ENCODE results near the gene OSM. TPM values are rescaled to one million over a fixed set of nuclear protein-coding genes. Genes with fewer than 3 reads are reported as not detected.
"Not testable (repeated sequence)": the region's sequence is repeated elsewhere in the genome, so short reads cannot be mapped to it uniquely, and the experiment has no call there.

Gene OSM
- polyA plus RNA-seq, 1 of the 3 experiments (the other 2 are of a cell fraction) = not detected

DNA sequence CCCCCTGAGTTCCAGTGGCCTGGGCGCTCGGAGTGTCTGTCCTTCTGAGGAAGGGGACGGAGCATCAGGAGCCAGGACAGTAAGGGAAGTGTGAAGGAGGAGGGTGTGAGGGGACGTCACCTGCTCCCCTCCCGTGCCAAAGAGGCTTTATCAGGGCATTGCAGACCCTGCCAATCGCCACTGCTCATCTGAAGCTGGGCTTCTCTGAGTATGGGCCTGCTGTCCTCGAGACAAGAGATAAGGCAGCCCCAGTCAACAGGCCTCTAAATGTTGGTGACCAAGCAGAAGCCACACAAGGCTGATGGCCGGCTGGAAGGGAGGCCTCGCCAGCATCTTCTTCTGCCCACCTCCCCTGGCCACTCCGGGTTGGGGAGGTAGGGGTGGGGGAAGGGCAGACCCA, 49.9 kb downstream of the OSM start:
- Histone ChIP-seq H3F3A (replicated peaks; ENCODE audit: insufficient read depth) (peaks cover 8% of the 10 kb centered on the region), H3K4me1 (ENCODE audit: control insufficient read depth in 1 of 2, insufficient read depth in 2 of 2, low read depth in 1 of 2, low read length in 1 of 2) (peaks cover 8 to 12% of the 10 kb centered on the region in 2 experiments; a peak in 3 of 4 replicates), H3K4me2 (no peak overlapping the region), H3K4me3 (ENCODE audit: low read depth in 2 of 2, low read length in 1 of 2) (no peak overlapping the region), H3K27me3 (ENCODE audit: insufficient read depth) (no peaks in the 10 kb centered on the region), H3K79me2 (ENCODE audit: insufficient read depth) (no peaks in the 10 kb centered on the region), H3K36me3 (replicated peaks in 1 of 2; ENCODE audit: control insufficient read depth in 1 of 2, insufficient read depth in 2 of 2, low read length in 1 of 2) (no peaks in the 10 kb centered on the region), H4K20me1 (ENCODE audit: insufficient read depth) (no peaks in the 10 kb centered on the region), H3K27ac (ENCODE audit: low read depth in 2 of 2, low read length in 1 of 2) (no peak overlapping the region), H3K9ac (no peak overlapping the region), H2AFZ (ENCODE audit: low read depth) (no peak overlapping the region), H3K9me3 (no peaks in the 10 kb centered on the region), H3K9me2 (no peaks in the 10 kb centered on the region)
- DNase-seq = no peak
- CTCF ChIA-PET = no interaction called here
- POLR2A ChIA-PET = no interaction called here
- 91% methylated on average over 10 of the region's 10 CpGs for WGBS (ENCODE audit: low lambda C conversion rate)
- TF ChIP-seq RCOR1 (IDR thresholded peaks at IDR 0.05; ENCODE audit: low read length) (no peak), NRF1 (IDR thresholded peaks at IDR 0.05; ENCODE audit: low read depth, low read length) (no peak), POLR2AphosphoS5 (IDR thresholded peaks at IDR 0.05; ENCODE audit: low read depth, low read length) (no peak), RXRA (IDR thresholded peaks at IDR 0.05; ENCODE audit: borderline replicate concordance, low read depth) (no peak), CHD2 (IDR thresholded peaks at IDR 0.05; ENCODE audit: low read length, partially characterized antibody) (no peak), FOXJ3 (CRISPR knock-in tag; IDR thresholded peaks at IDR 0.05) (no peak), FOSL2 (IDR thresholded peaks at IDR 0.05; ENCODE audit: borderline replicate concordance, low read depth) (no peak), TAF1 (IDR thresholded peaks at IDR 0.05; ENCODE audit: borderline replicate concordance, low read depth, low read length) (no peak), JUND (IDR thresholded peaks at IDR 0.05) (no peak), MEF2A (IDR thresholded peaks at IDR 0.05; ENCODE audit: borderline replicate concordance, low read depth) (no peak), TEAD4 (IDR thresholded peaks at IDR 0.05; ENCODE audit: borderline replicate concordance, insufficient read depth) (no peak), RAD21 (IDR thresholded peaks at IDR 0.05; ENCODE audit: low read length) (no peak), SIN3A (IDR thresholded peaks at IDR 0.05; ENCODE audit: borderline replicate concordance, low read depth, low read length) (no peak), YY1 (IDR thresholded peaks at IDR 0.05; ENCODE audit: low read depth) (no peak), ELF1 (IDR thresholded peaks at IDR 0.05) (no peak), GABPA (IDR thresholded peaks at IDR 0.05; ENCODE audit: low read depth) (no peak)
- TF ChIP-seq, protein P1, sequence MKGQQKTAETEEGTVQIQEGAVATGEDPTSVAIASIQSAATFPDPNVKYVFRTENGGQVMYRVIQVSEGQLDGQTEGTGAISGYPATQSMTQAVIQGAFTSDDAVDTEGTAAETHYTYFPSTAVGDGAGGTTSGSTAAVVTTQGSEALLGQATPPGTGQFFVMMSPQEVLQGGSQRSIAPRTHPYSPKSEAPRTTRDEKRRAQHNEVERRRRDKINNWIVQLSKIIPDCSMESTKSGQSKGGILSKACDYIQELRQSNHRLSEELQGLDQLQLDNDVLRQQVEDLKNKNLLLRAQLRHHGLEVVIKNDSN (IDR thresholded peaks at IDR 0.05; ENCODE audit: borderline replicate concordance, low read depth) = no peak
- TF ChIP-seq, protein P2, sequence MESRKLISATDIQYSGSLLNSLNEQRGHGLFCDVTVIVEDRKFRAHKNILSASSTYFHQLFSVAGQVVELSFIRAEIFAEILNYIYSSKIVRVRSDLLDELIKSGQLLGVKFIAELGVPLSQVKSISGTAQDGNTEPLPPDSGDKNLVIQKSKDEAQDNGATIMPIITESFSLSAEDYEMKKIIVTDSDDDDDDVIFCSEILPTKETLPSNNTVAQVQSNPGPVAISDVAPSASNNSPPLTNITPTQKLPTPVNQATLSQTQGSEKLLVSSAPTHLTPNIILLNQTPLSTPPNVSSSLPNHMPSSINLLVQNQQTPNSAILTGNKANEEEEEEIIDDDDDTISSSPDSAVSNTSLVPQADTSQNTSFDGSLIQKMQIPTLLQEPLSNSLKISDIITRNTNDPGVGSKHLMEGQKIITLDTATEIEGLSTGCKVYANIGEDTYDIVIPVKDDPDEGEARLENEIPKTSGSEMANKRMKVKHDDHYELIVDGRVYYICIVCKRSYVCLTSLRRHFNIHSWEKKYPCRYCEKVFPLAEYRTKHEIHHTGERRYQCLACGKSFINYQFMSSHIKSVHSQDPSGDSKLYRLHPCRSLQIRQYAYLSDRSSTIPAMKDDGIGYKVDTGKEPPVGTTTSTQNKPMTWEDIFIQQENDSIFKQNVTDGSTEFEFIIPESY (IDR thresholded peaks at IDR 0.05; ENCODE audit: borderline replicate concordance, low read depth) = no peak
- TF ChIP-seq, protein P3, sequence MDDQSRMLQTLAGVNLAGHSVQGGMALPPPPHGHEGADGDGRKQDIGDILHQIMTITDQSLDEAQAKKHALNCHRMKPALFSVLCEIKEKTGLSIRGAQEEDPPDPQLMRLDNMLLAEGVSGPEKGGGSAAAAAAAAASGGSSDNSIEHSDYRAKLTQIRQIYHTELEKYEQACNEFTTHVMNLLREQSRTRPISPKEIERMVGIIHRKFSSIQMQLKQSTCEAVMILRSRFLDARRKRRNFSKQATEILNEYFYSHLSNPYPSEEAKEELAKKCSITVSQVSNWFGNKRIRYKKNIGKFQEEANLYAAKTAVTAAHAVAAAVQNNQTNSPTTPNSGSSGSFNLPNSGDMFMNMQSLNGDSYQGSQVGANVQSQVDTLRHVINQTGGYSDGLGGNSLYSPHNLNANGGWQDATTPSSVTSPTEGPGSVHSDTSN (IDR thresholded peaks at IDR 0.05) = no peak
- TF ChIP-seq, protein P4, sequence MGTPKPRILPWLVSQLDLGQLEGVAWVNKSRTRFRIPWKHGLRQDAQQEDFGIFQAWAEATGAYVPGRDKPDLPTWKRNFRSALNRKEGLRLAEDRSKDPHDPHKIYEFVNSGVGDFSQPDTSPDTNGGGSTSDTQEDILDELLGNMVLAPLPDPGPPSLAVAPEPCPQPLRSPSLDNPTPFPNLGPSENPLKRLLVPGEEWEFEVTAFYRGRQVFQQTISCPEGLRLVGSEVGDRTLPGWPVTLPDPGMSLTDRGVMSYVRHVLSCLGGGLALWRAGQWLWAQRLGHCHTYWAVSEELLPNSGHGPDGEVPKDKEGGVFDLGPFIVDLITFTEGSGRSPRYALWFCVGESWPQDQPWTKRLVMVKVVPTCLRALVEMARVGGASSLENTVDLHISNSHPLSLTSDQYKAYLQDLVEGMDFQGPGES (IDR thresholded peaks at IDR 0.05; ENCODE audit: low read depth, low read length) = no peak

DNA sequence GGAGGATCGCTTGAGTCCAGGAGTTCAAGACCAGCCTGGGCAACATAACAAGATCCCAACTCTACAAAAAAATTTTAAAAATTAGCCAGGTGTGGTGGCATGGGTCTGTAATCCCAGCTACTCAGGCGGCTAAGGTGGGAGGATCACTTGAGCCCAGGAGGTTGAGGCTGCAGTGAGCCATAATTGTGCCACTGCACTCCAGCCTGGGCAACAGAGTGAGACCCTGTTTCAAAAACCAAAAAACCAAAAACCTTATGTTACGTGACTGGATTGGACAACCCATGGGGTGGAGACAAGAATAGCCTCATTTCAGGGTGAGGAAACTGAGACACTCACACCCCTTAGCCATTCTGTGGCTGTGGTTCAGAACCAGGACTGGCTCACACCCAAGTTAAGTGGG, 50.4 kb downstream of the OSM start:
- POLR2A ChIA-PET; H3K27ac ChIP-seq (ENCODE audit: low read depth in 2 of 2, low read length in 1 of 2); H3K9me3 ChIP-seq; H2AFZ ChIP-seq (ENCODE audit: low read depth); H3K4me3 ChIP-seq (ENCODE audit: low read depth in 2 of 2, low read length in 1 of 2); H3K36me3 ChIP-seq (replicated peaks in 1 of 2; ENCODE audit: control insufficient read depth in 1 of 2, insufficient read depth in 2 of 2, low read length in 1 of 2); H3K79me2 ChIP-seq (ENCODE audit: insufficient read depth); H4K20me1 ChIP-seq (ENCODE audit: insufficient read depth); H3K4me2 ChIP-seq; H3F3A ChIP-seq (replicated peaks; ENCODE audit: insufficient read depth); DNase-seq; H3K9me2 ChIP-seq; H3K27me3 ChIP-seq (ENCODE audit: insufficient read depth); H3K9ac ChIP-seq; CTCF ChIA-PET: not testable (repeated sequence)
- 93% methylated on average over 3 of the region's 3 CpGs for WGBS (ENCODE audit: low lambda C conversion rate)
- peaks cover 8 to 12% of the 10 kb centered on the region in 2 experiments; a peak in 3 of 4 replicates for H3K4me1 ChIP-seq (ENCODE audit: control insufficient read depth in 1 of 2, insufficient read depth in 2 of 2, low read depth in 1 of 2, low read length in 1 of 2)

All from SK-N-SH (cell line).